Tibial nerve (tissue), 3 donors: Measurements from ENCODE around the gene TBC1D1.

ENCODE experiments used
- CTCF ChIP-seq, 5 experiments: fragments of 200-600 bp in 3 of 5; fragments of 450-650 bp in 2 of 5; sonication (generic) in 3 of 5; IDR thresholded peaks; one replicate each; pipeline ENCODE4 v1.5.1; 2016 to 2019; ENCODE audit warnings: antibody characterized with exemption in 5 of 5, mild to moderate bottlenecking in 3 of 5, moderate library complexity in 2 of 5
- POLR2A ChIP-seq, 2 donors: fragments of 450-650 bp; IDR thresholded peaks; one replicate each; pipeline ENCODE4 v1.6.1; 2017; ENCODE audit warnings: antibody characterized with exemption in 2 of 2, mild to moderate bottlenecking in 2 of 2, moderate library complexity in 2 of 2

- TF ChIP-seq POLR2A (IDR thresholded peaks at IDR 0.05), result no peak
- TF ChIP-seq CTCF (IDR thresholded peaks at IDR 0.05), result no peak
These were observed 135.4 kb downstream of the TBC1D1 start for GRCh38 chr4:38026158-38026740.
